Subcutaneous adipose tissue (tissue), 4 donors: Measurements from ENCODE around the gene ACSS3. TPM values are rescaled to one million over a fixed set of nuclear protein-coding genes. Genes with fewer than 3 reads are reported as not detected.

Experiments
- CTCF ChIP-seq: fragments of 450-650 bp; IDR thresholded peaks from one replicate; pipeline ENCODE4 v1.5.1; 2016; ENCODE audit warnings: low read depth, mild to moderate bottlenecking, control low read depth, antibody characterized with exemption, moderate library complexity
- total RNA-seq, 4 donors: library from RNA; depleted of rRNA; stranded (reverse); fragments of >200 nt; gene quantifications; one replicate each; pipeline ENCODE4 v1.1.0, GENCODE V29; 2016

Gene ACSS3
- total RNA-seq, 4 donors from 2014 or later = 92.1 to 169 (median 134) TPM

GRCh38 chr12:81245458-81245857, 167.6 kb downstream of the ACSS3 start:
- no peak for TF ChIP-seq CTCF

GRCh38 chr12:81245907-81246570, 168.2 kb downstream of the ACSS3 start:
- TF ChIP-seq CTCF = no peak

GRCh38 chr12:81249976-81250375, 172.1 kb downstream of the ACSS3 start:
- no peak for TF ChIP-seq CTCF

- no peak for TF ChIP-seq CTCF
Measured at GRCh38 chr12:81252228-81252627, 174.3 kb downstream of the ACSS3 start.

- TF ChIP-seq CTCF = no peak
Measured at GRCh38 chr12:81253360-81253759, 175.5 kb downstream of the ACSS3 start.

GRCh38 chr12:81255456-81255855, 177.6 kb downstream of the ACSS3 start:
- TF ChIP-seq CTCF = no peak

GRCh38 chr12:81255947-81256346, 178.1 kb downstream of the ACSS3 start:
- no peak for TF ChIP-seq CTCF
